HG02610 (cell line): Measurements from ENCODE around the gene PLD2.

Experiments
- ATAC-seq: cut with Tn5 transposase; IDR thresholded peaks from one replicate; pipeline ENCODE4 v1.9.1; 2021; ENCODE audit warnings: mild to moderate bottlenecking, moderate library complexity; ENCODE audit not compliant: unreplicated experiment

PLD2 gene

GRCh38 chr17:4832829-4833177 lies 25.9 kb downstream of the PLD2 start:
- peak; percentile 9 for ATAC-seq

GRCh38 chr17:4833178-4833940 lies 26.4 kb downstream of the PLD2 start, which contains the start of gene MINK1:
Gene MINK1, plus strand, starts transcription at chr17:4833340. Its CDS starts 244 bp downstream, at chr17:4833584.
- ATAC-seq: peak; percentile 82

GRCh38 chr17:4833941-4834680 lies 27.2 kb downstream of the PLD2 start:
- ATAC-seq: no peak

GRCh38 chr17:4834681-4835020 lies 27.7 kb downstream of the PLD2 start:
- ATAC-seq: no peak

GRCh38 chr17:4836221-4836620 lies 29.3 kb downstream of the PLD2 start:
- no peak for ATAC-seq

GRCh38 chr17:4837471-4838308 lies 30.7 kb downstream of the PLD2 start:
- ATAC-seq: no peak

- no peak for ATAC-seq
Observed at GRCh38 chr17:4838309-4838785, 31.4 kb downstream of the PLD2 start.

GRCh38 chr17:4839221-4839620 lies 32.3 kb downstream of the PLD2 start:
- no peak for ATAC-seq

- no peak for ATAC-seq
Observed at GRCh38 chr17:4839965-4840892, 33.3 kb downstream of the PLD2 start.

- no peak for ATAC-seq
Observed at GRCh38 chr17:4840893-4841242, 33.9 kb downstream of the PLD2 start.

- ATAC-seq: no peak
Observed at GRCh38 chr17:4842376-4842775, 35.4 kb downstream of the PLD2 start.

GRCh38 chr17:4843321-4844000 lies 36.5 kb downstream of the PLD2 start:
- ATAC-seq: no peak

GRCh38 chr17:4845118-4845517 lies 38.2 kb downstream of the PLD2 start:
- no peak for ATAC-seq

GRCh38 chr17:4846635-4847390 lies 39.9 kb downstream of the PLD2 start:
- ATAC-seq: no peak

GRCh38 chr17:4849011-4849536 lies 42.1 kb downstream of the PLD2 start:
- ATAC-seq: no peak

- ATAC-seq: no peak
Observed at GRCh38 chr17:4850246-4850645, 43.3 kb downstream of the PLD2 start.

GRCh38 chr17:4851084-4851483 lies 44.1 kb downstream of the PLD2 start:
- ATAC-seq: no peak

GRCh38 chr17:4852567-4853207 lies 45.7 kb downstream of the PLD2 start:
- no peak for ATAC-seq
